Neural crest cell (in vitro differentiated cells): Measurements from ENCODE around the gene RABGAP1L. TPM values are rescaled to one million over a fixed set of nuclear protein-coding genes. Genes with fewer than 3 reads are reported as not detected.

Experiments used
- DNase-seq: peaks from one replicate; pipeline ENCODE4 v3.0.0; 2021; ENCODE audit warnings: low read depth, mixed read lengths, low spot score
- H3K27ac Mint-ChIP-seq: one replicate; pipeline ENCODE4 v1.8.0; 2021; ENCODE audit warnings: mild to moderate bottlenecking, mixed read lengths; ENCODE audit not compliant: unreplicated experiment
- H3K27me3 Mint-ChIP-seq: 2 replicates; pipeline ENCODE4 v1.8.0; 2021; ENCODE audit warnings: low read depth, mild to moderate bottlenecking, mixed read lengths
- H3K36me3 Mint-ChIP-seq: 2 replicates; pipeline ENCODE4 v1.8.0; 2021; ENCODE audit warnings: low read depth, mild to moderate bottlenecking, mixed read lengths
- H3K4me1 Mint-ChIP-seq: 2 replicates; pipeline ENCODE4 v1.8.0; 2021; ENCODE audit warnings: mixed read lengths
- H3K4me3 Mint-ChIP-seq: one replicate; pipeline ENCODE4 v1.8.0; 2021; ENCODE audit warnings: mild to moderate bottlenecking, mixed read lengths
- H3K9me3 Mint-ChIP-seq: 2 replicates; pipeline ENCODE4 v1.8.0; 2021; ENCODE audit warnings: mixed read lengths
- total RNA-seq: library from RNA; stranded (reverse); gene quantifications from 2 replicates; pipeline ENCODE4 v1.2.1, GENCODE V29; 2021
- TF ChIP-seq, protein P1 (sequence below): fragments of 200-600 bp; sonication (generic); conservative IDR thresholded peaks from 2 replicates; pipeline ENCODE4 v1.5.0; 2021; ENCODE audit warnings: antibody characterized with exemption, mild to moderate bottlenecking

RABGAP1L gene
- total RNA-seq, 1 donor from 2014 or later: 25.6 TPM

GRCh38 chr1:174998569-174999215 is 839.4 kb downstream of the RABGAP1L start:
- H3K9me3 Mint-ChIP-seq: no peaks in the 10 kb centered on the region
- DNase-seq: peak; percentile 5
- H3K36me3 Mint-ChIP-seq: no peaks in the 10 kb centered on the region
- no peak overlapping the region for H3K27ac Mint-ChIP-seq
- peaks cover 26% of the 10 kb centered on the region for H3K4me1 Mint-ChIP-seq
- H3K27me3 Mint-ChIP-seq: no peaks in the 10 kb centered on the region
- TF ChIP-seq, protein P1, sequence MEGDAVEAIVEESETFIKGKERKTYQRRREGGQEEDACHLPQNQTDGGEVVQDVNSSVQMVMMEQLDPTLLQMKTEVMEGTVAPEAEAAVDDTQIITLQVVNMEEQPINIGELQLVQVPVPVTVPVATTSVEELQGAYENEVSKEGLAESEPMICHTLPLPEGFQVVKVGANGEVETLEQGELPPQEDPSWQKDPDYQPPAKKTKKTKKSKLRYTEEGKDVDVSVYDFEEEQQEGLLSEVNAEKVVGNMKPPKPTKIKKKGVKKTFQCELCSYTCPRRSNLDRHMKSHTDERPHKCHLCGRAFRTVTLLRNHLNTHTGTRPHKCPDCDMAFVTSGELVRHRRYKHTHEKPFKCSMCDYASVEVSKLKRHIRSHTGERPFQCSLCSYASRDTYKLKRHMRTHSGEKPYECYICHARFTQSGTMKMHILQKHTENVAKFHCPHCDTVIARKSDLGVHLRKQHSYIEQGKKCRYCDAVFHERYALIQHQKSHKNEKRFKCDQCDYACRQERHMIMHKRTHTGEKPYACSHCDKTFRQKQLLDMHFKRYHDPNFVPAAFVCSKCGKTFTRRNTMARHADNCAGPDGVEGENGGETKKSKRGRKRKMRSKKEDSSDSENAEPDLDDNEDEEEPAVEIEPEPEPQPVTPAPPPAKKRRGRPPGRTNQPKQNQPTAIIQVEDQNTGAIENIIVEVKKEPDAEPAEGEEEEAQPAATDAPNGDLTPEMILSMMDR: peak; percentile 96
- no peak overlapping the region for H3K4me3 Mint-ChIP-seq

DNA sequence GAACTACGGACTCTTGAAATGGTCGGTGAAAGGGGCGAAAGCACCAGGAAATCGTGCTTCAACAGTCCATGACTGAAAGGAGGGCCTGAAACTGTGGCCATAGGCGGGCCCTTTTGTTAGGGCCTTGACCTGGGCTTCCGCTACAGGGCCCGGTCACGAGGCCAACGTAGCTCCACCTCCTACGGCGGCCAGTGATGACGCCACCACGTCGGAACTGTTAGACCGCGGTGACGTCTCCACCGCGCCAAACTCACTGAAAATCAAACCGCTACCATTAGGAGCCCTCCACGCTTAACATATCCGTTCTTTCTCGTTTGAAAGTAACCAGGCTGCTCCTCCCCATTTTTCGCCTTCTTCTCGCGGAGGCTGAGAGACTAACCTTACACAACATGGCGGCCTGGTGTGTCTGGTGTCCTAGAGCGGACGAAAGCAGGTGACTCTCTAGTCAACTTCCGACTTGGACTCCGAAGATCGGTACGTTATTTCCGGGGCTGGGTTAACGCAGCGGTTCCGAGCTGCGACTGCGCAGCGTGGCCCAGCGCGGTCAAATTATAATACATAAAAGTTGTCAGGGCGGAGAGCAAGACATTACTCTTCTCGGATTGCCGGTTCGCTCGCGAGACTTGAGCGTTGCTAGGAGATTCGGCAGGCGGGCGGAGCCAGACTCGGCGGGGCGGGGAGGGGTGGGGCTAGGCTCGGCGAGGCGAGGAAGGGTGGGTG is 840.1 kb downstream of the RABGAP1L start:
- H3K4me1 Mint-ChIP-seq: peaks cover 26% of the 10 kb centered on the region
- no peaks in the 10 kb centered on the region for H3K36me3 Mint-ChIP-seq
- no peak overlapping the region for H3K4me3 Mint-ChIP-seq
- H3K27me3 Mint-ChIP-seq: no peaks in the 10 kb centered on the region
- TF ChIP-seq, protein P1: no peak
- no peaks in the 10 kb centered on the region for H3K9me3 Mint-ChIP-seq
- peak; percentile 93 for DNase-seq
- H3K27ac Mint-ChIP-seq: no peak overlapping the region

GRCh38 chr1:174999936-175000696 is 840.8 kb downstream of the RABGAP1L start, which contains the start of gene CACYBP:
CACYBP (plus strand) TSS chr1:174999947; CDS start chr1:175000181, 234 bp downstream.
- no peak for DNase-seq
- peak within 1 kb of the TSS; percentile 46 for H3K27ac Mint-ChIP-seq
- peaks cover under 1% of the 10 kb centered on the region for H3K36me3 Mint-ChIP-seq
- no peak within 1 kb of the TSS for H3K4me3 Mint-ChIP-seq
- TF ChIP-seq, protein P1: no peak
- no peaks in the 10 kb centered on the region for H3K27me3 Mint-ChIP-seq
- H3K4me1 Mint-ChIP-seq: peaks cover 26% of the 10 kb centered on the region
- no peaks in the 10 kb centered on the region for H3K9me3 Mint-ChIP-seq

DNA sequence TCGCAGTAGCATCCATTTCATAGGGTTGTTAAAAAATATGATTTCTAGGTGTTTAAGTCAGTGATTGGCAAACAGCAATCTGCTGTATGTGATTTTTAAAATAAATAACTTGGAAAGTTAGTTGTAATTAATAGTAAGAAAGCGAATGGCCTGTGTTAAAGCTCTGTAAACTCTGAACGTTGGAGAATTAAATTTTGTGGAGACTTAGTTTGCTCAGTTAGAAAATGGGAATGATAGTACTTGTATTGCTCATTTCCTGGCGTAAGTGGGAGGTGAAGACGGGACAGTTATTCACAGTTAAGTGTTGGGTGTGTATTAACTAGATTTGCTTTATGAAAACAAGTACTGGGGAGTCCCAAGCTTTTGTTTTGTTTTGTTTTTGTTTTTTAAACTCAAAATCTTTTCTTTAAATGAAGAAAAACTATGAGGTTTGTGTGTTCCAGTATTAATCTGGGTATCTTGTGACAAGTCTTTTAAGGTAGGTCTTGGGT is 841.4 kb downstream of the RABGAP1L start:
- Mint-ChIP-seq H3K4me1 (peaks cover 26% of the 10 kb centered on the region), H3K4me3 (no peak overlapping the region), H3K27ac (peak overlapping the region; percentile 46), H3K27me3 (no peaks in the 10 kb centered on the region), H3K9me3 (no peaks in the 10 kb centered on the region), H3K36me3 (peaks cover 6% of the 10 kb centered on the region)
- DNase-seq: no peak
- TF ChIP-seq, protein P1: no peak

DNA sequence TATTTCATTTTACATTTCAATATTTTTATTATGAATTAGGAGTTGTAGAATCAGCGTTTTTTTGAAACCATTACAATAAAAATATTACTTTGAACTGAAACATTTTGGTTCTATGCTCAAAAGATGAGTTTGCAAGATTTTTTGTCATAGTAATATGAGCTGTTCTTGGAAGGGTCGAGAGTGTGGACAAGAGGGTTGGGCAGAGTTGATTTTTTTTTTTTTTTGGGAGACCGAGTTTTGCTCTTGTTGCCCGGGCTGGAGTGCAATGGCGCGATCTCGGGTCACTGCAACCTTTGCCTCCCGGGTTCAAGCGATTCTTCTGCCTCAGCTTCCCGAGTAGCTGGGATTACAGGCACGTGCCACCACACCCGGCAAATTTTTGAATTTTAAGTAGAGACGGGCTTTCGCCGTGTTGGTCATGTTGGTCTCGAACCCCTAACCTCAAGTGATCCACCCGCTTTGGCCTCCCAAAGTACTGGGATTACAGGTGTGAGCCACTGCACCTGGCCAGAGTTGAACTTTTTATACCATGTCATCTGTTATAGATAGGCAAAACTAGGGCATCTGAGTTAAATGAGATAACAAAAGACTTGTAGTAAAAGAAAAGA is 843.7 kb downstream of the RABGAP1L start:
- H3K27ac Mint-ChIP-seq: no peak overlapping the region
- peak overlapping the region; percentile 28 for H3K4me3 Mint-ChIP-seq
- H3K27me3 Mint-ChIP-seq: no peaks in the 10 kb centered on the region
- H3K9me3 Mint-ChIP-seq: no peaks in the 10 kb centered on the region
- no peak for DNase-seq
- peaks cover 8% of the 10 kb centered on the region for H3K36me3 Mint-ChIP-seq
- H3K4me1 Mint-ChIP-seq: peaks cover 23% of the 10 kb centered on the region
- TF ChIP-seq, protein P1: no peak
